H9 (cell line): Measurements from ENCODE around the gene HTRA3. TPM values are rescaled to one million over a fixed set of nuclear protein-coding genes. Genes with fewer than 3 reads are reported as not detected.

Source experiments
- DNase-seq: peaks from one replicate; pipeline ENCODE4 v3.0.0-alpha.2; 2017
- H2AFZ ChIP-seq: one replicate; pipeline ENCODE4 v1.6.1; 2013; ENCODE audit warnings: mild to moderate bottlenecking, low read length, control low read depth, moderate library complexity
- H2AK5ac ChIP-seq: 2 replicates; pipeline ENCODE4 v1.6.1; 2013; ENCODE audit warnings: low read length, control low read depth, mixed read lengths; ENCODE audit not compliant: insufficient read length
- H2BK120ac ChIP-seq: one replicate; pipeline ENCODE4 v1.6.1; 2013; ENCODE audit warnings: low read depth, mild to moderate bottlenecking, low read length, control low read depth, inconsistent platforms; ENCODE audit not compliant: poor library complexity, severe bottlenecking
- H2BK12ac ChIP-seq: 2 replicates; pipeline ENCODE4 v1.6.1; 2013; ENCODE audit warnings: low read length, control low read depth, mixed read lengths, low read depth; ENCODE audit not compliant: insufficient read length
- H2BK15ac ChIP-seq: 2 replicates; pipeline ENCODE4 v1.6.1; 2013; ENCODE audit warnings: low read depth, low read length, control low read depth
- H2BK20ac ChIP-seq: one replicate; pipeline ENCODE4 v1.6.1; 2013; ENCODE audit warnings: low read depth, mild to moderate bottlenecking, low read length, control low read depth, inconsistent platforms; ENCODE audit not compliant: poor library complexity, severe bottlenecking
- H2BK5ac ChIP-seq: 2 replicates; pipeline ENCODE4 v1.6.1; 2013; ENCODE audit warnings: low read length, control low read depth, mixed read lengths; ENCODE audit not compliant: insufficient read length
- H3K14ac ChIP-seq: 2 replicates; pipeline ENCODE4 v1.6.1; 2013; ENCODE audit warnings: low read length, control low read depth; ENCODE audit not compliant: insufficient read depth
- H3K18ac ChIP-seq: 2 replicates; pipeline ENCODE4 v1.6.1; 2013; ENCODE audit warnings: low read depth, mild to moderate bottlenecking, mixed read lengths, low read length, control low read depth; ENCODE audit not compliant: insufficient read length
- H3K23ac ChIP-seq: 2 replicates; pipeline ENCODE4 v1.6.1; 2013; ENCODE audit warnings: low read length, control low read depth, mixed read lengths, low read depth; ENCODE audit not compliant: insufficient read length
- H3K23me2 ChIP-seq: 2 replicates; pipeline ENCODE4 v1.6.1; 2013; ENCODE audit warnings: low read depth, mild to moderate bottlenecking, mixed read lengths, low read length, control low read depth; ENCODE audit not compliant: insufficient read length, poor library complexity, severe bottlenecking
- H3K27ac ChIP-seq: 2 replicates; pipeline ENCODE4 v1.5.1; 2013; ENCODE audit warnings: low read length, control low read depth, mixed read lengths, low read depth; ENCODE audit not compliant: insufficient read length
- H3K27me3 ChIP-seq: 2 replicates; pipeline ENCODE4 v1.6.1; 2013; ENCODE audit warnings: low read length, control low read depth, inconsistent platforms; ENCODE audit not compliant: insufficient read depth
- H3K4ac ChIP-seq: 2 replicates; pipeline ENCODE4 v1.6.1; 2013; ENCODE audit warnings: low read depth, mild to moderate bottlenecking, control low read depth, inconsistent platforms, low read length, moderate library complexity
- H3K4me1 ChIP-seq: 2 replicates; pipeline ENCODE4 v1.6.1; 2013; ENCODE audit warnings: low read length, control low read depth, inconsistent platforms; ENCODE audit not compliant: insufficient read depth
- H3K4me2 ChIP-seq: 2 replicates; pipeline ENCODE4 v1.6.1; 2013; ENCODE audit warnings: low read length, control low read depth, mixed read lengths; ENCODE audit not compliant: insufficient read length, insufficient read depth
- H3K56ac ChIP-seq: 2 replicates; pipeline ENCODE4 v1.6.1; 2013; ENCODE audit warnings: low read depth, mild to moderate bottlenecking, mixed read lengths, low read length, control low read depth; ENCODE audit not compliant: insufficient read length
- H3K79me1 ChIP-seq: 2 replicates; pipeline ENCODE4 v1.6.1; 2013; ENCODE audit warnings: low read depth, mild to moderate bottlenecking, moderate library complexity, low read length, control low read depth, inconsistent platforms; ENCODE audit not compliant: insufficient read depth, poor library complexity, severe bottlenecking
- H3K79me2 ChIP-seq: 2 replicates; pipeline ENCODE4 v1.6.1; 2013; ENCODE audit warnings: low read length, control low read depth, inconsistent platforms; ENCODE audit not compliant: insufficient read depth
- H3K9ac ChIP-seq: 2 replicates; pipeline ENCODE4 v1.6.1; 2013; ENCODE audit warnings: low read length, control low read depth, mixed read lengths; ENCODE audit not compliant: insufficient read length; ENCODE audit errors: extremely low read depth
- H3K9me3 ChIP-seq: one replicate; pipeline ENCODE4 v1.6.1; 2013; ENCODE audit warnings: low read depth, low read length, inconsistent platforms; ENCODE audit not compliant: control insufficient read depth
- H3T11ph ChIP-seq: one replicate; pipeline ENCODE4 v1.6.1; 2013; ENCODE audit warnings: mild to moderate bottlenecking, low read length, control low read depth, inconsistent platforms
- H4K20me1 ChIP-seq: one replicate; pipeline ENCODE4 v1.6.1; 2013; ENCODE audit not compliant: control insufficient read depth, insufficient read length, insufficient read depth
- H4K5ac ChIP-seq: 2 replicates; pipeline ENCODE4 v1.6.1; 2013; ENCODE audit warnings: low read depth, mild to moderate bottlenecking, mixed read lengths, low read length, control low read depth; ENCODE audit not compliant: insufficient read length
- H4K8ac ChIP-seq: replicated peaks from 2 replicates; pipeline ENCODE4 v1.6.1; 2013; ENCODE audit warnings: low read length, control low read depth, mixed read lengths, low read depth; ENCODE audit not compliant: insufficient read length
- H4K91ac ChIP-seq: 2 replicates; pipeline ENCODE4 v1.6.1; 2013; ENCODE audit warnings: low read depth, mild to moderate bottlenecking, moderate library complexity, mixed read lengths, low read length, control low read depth; ENCODE audit not compliant: insufficient read length
- H3K27ac Mint-ChIP-seq, 3 experiments: 2 replicates in 2 of 3; 3 replicates in 1 of 3; pipeline ENCODE4 v1.8.0; 2020 to 2021; ENCODE audit warnings: mixed read lengths in 3 of 3, mild to moderate bottlenecking in 1 of 3, moderate library complexity in 1 of 3
- H3K27me3 Mint-ChIP-seq: 2 replicates; pipeline ENCODE4 v1.8.0; 2021; ENCODE audit warnings: low read depth, mild to moderate bottlenecking, moderate library complexity, mixed read lengths
- H3K36me3 Mint-ChIP-seq, 3 experiments: 2 replicates in 2 of 3; 3 replicates in 1 of 3; pipeline ENCODE4 v1.8.0; 2020 to 2021; ENCODE audit warnings: low read depth in 3 of 3, mixed read lengths in 3 of 3; ENCODE audit not compliant: insufficient read depth in 1 of 3
- H3K4me1 Mint-ChIP-seq, 2 experiments: 2 replicates each; pipeline ENCODE4 v1.8.0; 2020; ENCODE audit warnings: mixed read lengths in 2 of 2
- H3K4me3 Mint-ChIP-seq, 2 experiments: 2 replicates in 1 of 2; 3 replicates in 1 of 2; pipeline ENCODE4 v1.8.0; 2020 to 2021; ENCODE audit warnings: mild to moderate bottlenecking in 2 of 2, mixed read lengths in 2 of 2, moderate library complexity in 1 of 2
- H3K9me3 Mint-ChIP-seq, 2 experiments: 2 replicates in 1 of 2; 3 replicates in 1 of 2; pipeline ENCODE4 v1.8.0; 2020; ENCODE audit warnings: mild to moderate bottlenecking in 2 of 2, mixed read lengths in 2 of 2, moderate library complexity in 1 of 2
- CTCF ChIP-seq: fragments of 200-600 bp; sonication (generic); conservative IDR thresholded peaks from 3 replicates; pipeline ENCODE4 v1.8.0; 2021; ENCODE audit warnings: antibody characterized with exemption, mild to moderate bottlenecking
- whole genome bisulfite sequencing: extraction: QIAGEN DNeasy Blood & Tissue Kit; methylation state at CpG from one replicate; pipeline ENCODE4 v1.1.7; 2013; ENCODE audit warnings: missing lambda C conversion rate, low lambda C conversion rate, mixed read lengths; ENCODE audit not compliant: insufficient read length; ENCODE audit errors: extremely low coverage; 5-methylcytosine and 5-hydroxymethylcytosine counted together
- total RNA-seq: library from RNA; stranded (reverse); gene quantifications from 2 replicates; pipeline ENCODE4 v1.2.1, GENCODE V29; 2021

The HTRA3 gene
- total RNA-seq, 1 experiment from 2014 or later = 3.0 TPM

- H3K56ac ChIP-seq = no peak overlapping the region
- no peaks in the 10 kb centered on the region for H3K9me3 ChIP-seq
- H3K4me2 ChIP-seq = no peak overlapping the region
- no peak overlapping the region for H2BK12ac ChIP-seq
- no CpG with 5 or more reads among the region's 1 CpG for WGBS
- H3K79me1 ChIP-seq = no peaks in the 10 kb centered on the region
- H3K9ac ChIP-seq = no peak overlapping the region
- no peak overlapping the region for H2BK5ac ChIP-seq
- no peak overlapping the region for H3K23ac ChIP-seq
- Mint-ChIP-seq H3K9me3 (0 out of 5 replicates have a peak, but pooled peaks cover 0 to 2% of the 10 kb centered on the region in 2 experiments), H3K27me3 (no peaks in the 10 kb centered on the region; the same call in 1 of the 2 replicates), H3K36me3 (no peaks in the 10 kb centered on the region), H3K27ac (no peak overlapping the region), H3K4me3 (no peak overlapping the region), H3K4me1 (peaks cover 2% of the 10 kb centered on the region in 2 experiments; a peak in 1 of 4 replicates)
- DNase-seq = no peak
- H2AK5ac ChIP-seq = no peak overlapping the region
- no peak for TF ChIP-seq CTCF
- no peak overlapping the region for H3T11ph ChIP-seq
- no peaks in the 10 kb centered on the region for H3K79me2 ChIP-seq
- no peak overlapping the region for H4K8ac ChIP-seq
- no peak overlapping the region for H4K91ac ChIP-seq
- no peak overlapping the region for H2BK120ac ChIP-seq
- H3K4me1 ChIP-seq = no peaks in the 10 kb centered on the region
- no peaks in the 10 kb centered on the region for H4K20me1 ChIP-seq
- no peak overlapping the region for H2AFZ ChIP-seq
- no peak overlapping the region for H3K18ac ChIP-seq
- H3K14ac ChIP-seq = no peak overlapping the region
- no peaks in the 10 kb centered on the region for H3K27me3 ChIP-seq
- no peak overlapping the region for H3K4ac ChIP-seq
- H4K5ac ChIP-seq = no peak overlapping the region
- H3K23me2 ChIP-seq = no peaks in the 10 kb centered on the region
- H2BK20ac ChIP-seq = no peak overlapping the region
- H3K27ac ChIP-seq = no peak overlapping the region
- H2BK15ac ChIP-seq = no peak overlapping the region
These were observed 34.8 kb upstream of the HTRA3 start for GRCh38 chr4:8234715-8235114.
